ENCODE measurements around the gene CHD6.

- TF ChIP-seq CTCF (conservative IDR thresholded peaks at IDR 0.05; ENCODE audit: low read depth in 2 of 2) (no peak), POLR2AphosphoS5 (IDR thresholded peaks at IDR 0.05; ENCODE audit: low read depth) (no peak), EZH2phosphoT487 (IDR thresholded peaks at IDR 0.05; ENCODE audit: unreplicated experiment) (no peak), CREB1 (CRISPR knock-in tag; IDR thresholded peaks at IDR 0.05; ENCODE audit: low read depth) (no peak), REST (IDR thresholded peaks at IDR 0.05; ENCODE audit: unreplicated experiment) (no peak), EZH2 (IDR thresholded peaks at IDR 0.05; ENCODE audit: low read depth, unreplicated experiment) (no peak), NANOG (IDR thresholded peaks at IDR 0.05; ENCODE audit: borderline replicate concordance) (no peak), ETS1 (IDR thresholded peaks at IDR 0.05) (no peak)
Measured at GRCh38 chr20:41621971-41622370, 3.8 kb upstream of the CHD6 start.
